ENCODE results near the gene MRPS30.
"Not testable (repeated sequence)": the region's sequence is repeated elsewhere in the genome, so short reads cannot be mapped to it uniquely, and the experiment has no call there.

The MRPS30 gene

DNA sequence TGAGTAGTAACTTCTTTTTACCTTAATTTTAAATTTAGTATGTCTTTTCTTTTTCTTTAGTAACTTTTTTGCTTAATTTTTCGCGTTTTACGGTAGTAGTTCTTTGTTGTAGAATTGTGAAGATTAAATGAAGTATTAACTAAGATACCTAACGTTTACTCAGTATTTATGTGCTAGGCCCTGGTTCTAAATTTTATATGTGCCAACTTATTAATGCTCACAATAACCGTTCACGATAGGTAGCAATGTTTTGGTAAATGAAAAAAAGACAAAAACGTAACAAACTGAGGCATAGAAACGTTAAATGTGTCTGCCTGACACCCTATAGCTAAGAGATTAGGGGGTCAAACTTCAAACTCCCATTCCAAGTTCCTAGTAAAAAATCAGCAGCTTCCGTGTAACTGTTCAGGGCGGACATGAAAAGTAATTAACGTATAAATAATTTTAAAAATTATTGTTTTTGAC, 1.2 kb downstream of the MRPS30 start:
- Histone ChIP-seq H3K9me3 (ENCODE audit: insufficient read depth, low read length, severe bottlenecking) (no peaks in the 10 kb centered on the region), H3K4me1 (ENCODE audit: insufficient read depth, low read length) (peaks cover 44% of the 10 kb centered on the region), H3K36me3 (ENCODE audit: insufficient read depth, low read length) (peaks cover 46% of the 10 kb centered on the region), H3K4me3 (ENCODE audit: low read depth in 1 of 2, low read length in 2 of 2) (peak overlapping the region; percentile 83 to 85), H3K9ac (ENCODE audit: low read depth, low read length) (peak overlapping the region; percentile 79), H3K27me3 (ENCODE audit: insufficient read depth, low read length, poor library complexity) (no peaks in the 10 kb centered on the region), H4K20me1 (ENCODE audit: insufficient read depth, low read length) (peaks cover 7% of the 10 kb centered on the region), H3K79me2 (ENCODE audit: insufficient read depth, low read length) (peaks cover 65% of the 10 kb centered on the region), H2AFZ (ENCODE audit: low read depth, low read length) (peak overlapping the region; percentile 95; the same call in 1 of the 2 replicates), H3K27ac (ENCODE audit: low read length) (peak overlapping the region; percentile 88), H3K4me2 (ENCODE audit: insufficient read depth, low read length) (peak overlapping the region; percentile 81)
- TF ChIP-seq EZH2 (IDR thresholded peaks at IDR 0.05; ENCODE audit: borderline replicate concordance, low read depth, low read length, severe bottlenecking), result no peak
- TF ChIP-seq, protein P1, sequence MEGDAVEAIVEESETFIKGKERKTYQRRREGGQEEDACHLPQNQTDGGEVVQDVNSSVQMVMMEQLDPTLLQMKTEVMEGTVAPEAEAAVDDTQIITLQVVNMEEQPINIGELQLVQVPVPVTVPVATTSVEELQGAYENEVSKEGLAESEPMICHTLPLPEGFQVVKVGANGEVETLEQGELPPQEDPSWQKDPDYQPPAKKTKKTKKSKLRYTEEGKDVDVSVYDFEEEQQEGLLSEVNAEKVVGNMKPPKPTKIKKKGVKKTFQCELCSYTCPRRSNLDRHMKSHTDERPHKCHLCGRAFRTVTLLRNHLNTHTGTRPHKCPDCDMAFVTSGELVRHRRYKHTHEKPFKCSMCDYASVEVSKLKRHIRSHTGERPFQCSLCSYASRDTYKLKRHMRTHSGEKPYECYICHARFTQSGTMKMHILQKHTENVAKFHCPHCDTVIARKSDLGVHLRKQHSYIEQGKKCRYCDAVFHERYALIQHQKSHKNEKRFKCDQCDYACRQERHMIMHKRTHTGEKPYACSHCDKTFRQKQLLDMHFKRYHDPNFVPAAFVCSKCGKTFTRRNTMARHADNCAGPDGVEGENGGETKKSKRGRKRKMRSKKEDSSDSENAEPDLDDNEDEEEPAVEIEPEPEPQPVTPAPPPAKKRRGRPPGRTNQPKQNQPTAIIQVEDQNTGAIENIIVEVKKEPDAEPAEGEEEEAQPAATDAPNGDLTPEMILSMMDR (IDR thresholded peaks at IDR 0.05; ENCODE audit: borderline replicate concordance, extremely low read depth, low read length, poor library complexity, severe bottlenecking), result no peak
- DNase-seq (no peak), ATAC-seq (ENCODE audit: insufficient read depth, low read depth) (no peak)

DNA sequence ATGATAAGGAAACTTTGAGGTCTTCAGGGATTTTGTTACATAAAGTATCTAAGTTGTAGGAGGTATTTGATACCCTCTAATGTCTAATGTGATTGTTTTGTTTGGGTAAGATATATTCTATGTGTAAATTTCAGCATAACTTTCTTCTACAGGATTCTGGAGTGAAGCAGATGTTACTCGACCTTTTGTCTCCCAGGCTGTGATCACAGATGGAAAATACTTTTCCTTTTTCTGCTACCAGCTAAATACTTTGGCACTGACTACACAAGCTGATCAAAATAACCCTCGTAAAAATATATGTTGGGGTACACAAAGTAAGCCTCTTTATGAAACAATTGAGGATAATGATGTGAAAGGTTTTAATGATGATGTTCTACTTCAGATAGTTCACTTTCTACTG, 6.0 kb downstream of the MRPS30 start:
- Histone ChIP-seq H2AFZ (ENCODE audit: low read depth, low read length) (no peak overlapping the region), H4K20me1 (ENCODE audit: insufficient read depth, low read length) (peaks cover 4% of the 10 kb centered on the region; the same call in 1 of the 2 replicates), H3K9me3 (ENCODE audit: insufficient read depth, low read length, severe bottlenecking) (no peaks in the 10 kb centered on the region), H3K4me2 (ENCODE audit: insufficient read depth, low read length) (no peak overlapping the region), H3K36me3 (ENCODE audit: insufficient read depth, low read length) (peaks cover 90% of the 10 kb centered on the region), H3K9ac (ENCODE audit: low read depth, low read length) (no peak overlapping the region), H3K27me3 (ENCODE audit: insufficient read depth, low read length, poor library complexity) (no peaks in the 10 kb centered on the region), H3K4me1 (ENCODE audit: insufficient read depth, low read length) (peaks cover 26% of the 10 kb centered on the region), H3K4me3 (ENCODE audit: low read depth in 1 of 2, low read length in 2 of 2) (no peak overlapping the region), H3K79me2 (ENCODE audit: insufficient read depth, low read length) (peaks cover 44% of the 10 kb centered on the region), H3K27ac (ENCODE audit: low read length) (no peak overlapping the region)
- TF ChIP-seq, protein P1 (IDR thresholded peaks at IDR 0.05; ENCODE audit: borderline replicate concordance, extremely low read depth, low read length, poor library complexity, severe bottlenecking), result no peak
- TF ChIP-seq EZH2 (IDR thresholded peaks at IDR 0.05; ENCODE audit: borderline replicate concordance, low read depth, low read length, severe bottlenecking), result no peak
- ATAC-seq (ENCODE audit: insufficient read depth, low read depth), result no peak
- no peak for DNase-seq

GRCh38 chr5:44821164-44821563, 12.4 kb downstream of the MRPS30 start:
- DNase-seq (no peak), ATAC-seq (ENCODE audit: insufficient read depth, low read depth) (no peak)
- peaks cover 60% of the 10 kb centered on the region for H3K36me3 ChIP-seq (ENCODE audit: insufficient read depth, low read length)
- no peak overlapping the region for H2AFZ ChIP-seq (ENCODE audit: low read depth, low read length)
- no peak overlapping the region for H3K27ac ChIP-seq (ENCODE audit: low read length)
- no peak overlapping the region for H3K9ac ChIP-seq (ENCODE audit: low read depth, low read length)
- TF ChIP-seq, protein P1 (IDR thresholded peaks at IDR 0.05; ENCODE audit: borderline replicate concordance, extremely low read depth, low read length, poor library complexity, severe bottlenecking), result no peak
- TF ChIP-seq EZH2 (IDR thresholded peaks at IDR 0.05; ENCODE audit: borderline replicate concordance, low read depth, low read length, severe bottlenecking), result no peak
- no peaks in the 10 kb centered on the region for H3K79me2 ChIP-seq (ENCODE audit: insufficient read depth, low read length)
- H3K4me2 ChIP-seq (ENCODE audit: insufficient read depth, low read length), result no peak overlapping the region
- no peak overlapping the region for H3K4me3 ChIP-seq (ENCODE audit: low read depth in 1 of 2, low read length in 2 of 2)
- H4K20me1 ChIP-seq (ENCODE audit: insufficient read depth, low read length), result no peaks in the 10 kb centered on the region; the same call in 1 of the 2 replicates
- no peaks in the 10 kb centered on the region for H3K9me3 ChIP-seq (ENCODE audit: insufficient read depth, low read length, severe bottlenecking)
- no peaks in the 10 kb centered on the region for H3K4me1 ChIP-seq (ENCODE audit: insufficient read depth, low read length)
- no peaks in the 10 kb centered on the region for H3K27me3 ChIP-seq (ENCODE audit: insufficient read depth, low read length, poor library complexity)

- H4K20me1 ChIP-seq (ENCODE audit: insufficient read depth, low read length); H2AFZ ChIP-seq (ENCODE audit: low read depth, low read length); H3K27me3 ChIP-seq (ENCODE audit: insufficient read depth, low read length, poor library complexity); ATAC-seq (ENCODE audit: insufficient read depth, low read depth); H3K27ac ChIP-seq (ENCODE audit: low read length); H3K9me3 ChIP-seq (ENCODE audit: insufficient read depth, low read length, severe bottlenecking); H3K4me1 ChIP-seq (ENCODE audit: insufficient read depth, low read length); DNase-seq; H3K79me2 ChIP-seq (ENCODE audit: insufficient read depth, low read length); H3K9ac ChIP-seq (ENCODE audit: low read depth, low read length); H3K4me2 ChIP-seq (ENCODE audit: insufficient read depth, low read length); H3K4me3 ChIP-seq (ENCODE audit: low read depth in 1 of 2, low read length in 2 of 2): not testable (repeated sequence)
- H3K36me3 ChIP-seq (ENCODE audit: insufficient read depth, low read length), result peaks cover 26% of the 10 kb centered on the region; the same call in 1 of the 2 replicates
These were observed 15.9 kb downstream of the MRPS30 start for GRCh38 chr5:44824662-44825061.

All from DND-41 (cell line).